ENCODE results near the gene NLRP4. TPM values are rescaled to one million over a fixed set of nuclear protein-coding genes. Genes with fewer than 3 reads are reported as not detected.
"Not testable (repeated sequence)": the region's sequence is repeated elsewhere in the genome, so short reads cannot be mapped to it uniquely, and the experiment has no call there.

The NLRP4 gene
- total and polyA plus RNA-seq, 2 donors, result not detected

GRCh38 chr19:55907286-55907685, 70.9 kb downstream of the NLRP4 start:
- Histone ChIP-seq H3K4me1 (ENCODE audit: insufficient read depth) (no peaks in the 10 kb centered on the region), H3K4me3 (ENCODE audit: low read depth, low read length) (no peak overlapping the region), H3K36me3 (ENCODE audit: insufficient read depth) (no peaks in the 10 kb centered on the region), H3K27ac (ENCODE audit: low read depth) (no peak overlapping the region)
- WGBS, result 81% methylated on average over 7 of the region's 7 CpGs
- DNase-seq (ENCODE audit: extremely low spot score), result no peak

GRCh38 chr19:55907746-55908145, 71.4 kb downstream of the NLRP4 start:
- H3K4me3 ChIP-seq (ENCODE audit: low read depth, low read length), result no peak overlapping the region
- H3K36me3 ChIP-seq (ENCODE audit: insufficient read depth), result no peaks in the 10 kb centered on the region
- no peak for DNase-seq (ENCODE audit: extremely low spot score)
- no peak overlapping the region for H3K27ac ChIP-seq (ENCODE audit: low read depth)
- whole genome bisulfite sequencing, result 75% methylated on average over 3 of the region's 3 CpGs
- H3K4me1 ChIP-seq (ENCODE audit: insufficient read depth), result no peaks in the 10 kb centered on the region

GRCh38 chr19:55909801-55910200, 73.5 kb downstream of the NLRP4 start:
- Histone ChIP-seq H3K36me3 (ENCODE audit: insufficient read depth) (no peaks in the 10 kb centered on the region), H3K27ac (ENCODE audit: low read depth) (no peak overlapping the region), H3K4me3 (ENCODE audit: low read depth, low read length) (no peak overlapping the region), H3K4me1 (ENCODE audit: insufficient read depth) (no peaks in the 10 kb centered on the region)
- 29% methylated on average over 2 of the region's 2 CpGs for WGBS
- no peak for DNase-seq (ENCODE audit: extremely low spot score)

- no peaks in the 10 kb centered on the region for H3K36me3 ChIP-seq (ENCODE audit: insufficient read depth)
- H3K4me3 ChIP-seq (ENCODE audit: low read depth, low read length), result no peak overlapping the region
- H3K4me1 ChIP-seq (ENCODE audit: insufficient read depth), result no peaks in the 10 kb centered on the region
- H3K27ac ChIP-seq (ENCODE audit: low read depth), result no peak overlapping the region
- WGBS, result 80% methylated on average over 7 of the region's 7 CpGs
- DNase-seq (ENCODE audit: extremely low spot score), result no peak
These were observed 76.6 kb downstream of the NLRP4 start for GRCh38 chr19:55912916-55913315.

GRCh38 chr19:55913643-55914268, 77.4 kb downstream of the NLRP4 start:
- no peak overlapping the region for H3K4me3 ChIP-seq (ENCODE audit: low read depth, low read length)
- no peak overlapping the region for H3K27ac ChIP-seq (ENCODE audit: low read depth)
- 41% methylated on average over 9 of the region's 9 CpGs for WGBS
- H3K4me1 ChIP-seq (ENCODE audit: insufficient read depth), result no peaks in the 10 kb centered on the region
- no peak for DNase-seq (ENCODE audit: extremely low spot score)
- no peaks in the 10 kb centered on the region for H3K36me3 ChIP-seq (ENCODE audit: insufficient read depth)

- no peak overlapping the region for H3K4me3 ChIP-seq (ENCODE audit: low read depth, low read length)
- WGBS, result 76% methylated on average over 5 of the region's 5 CpGs
- H3K27ac ChIP-seq (ENCODE audit: low read depth), result no peak overlapping the region
- no peak for DNase-seq (ENCODE audit: extremely low spot score)
- H3K36me3 ChIP-seq (ENCODE audit: insufficient read depth), result no peaks in the 10 kb centered on the region
- no peaks in the 10 kb centered on the region for H3K4me1 ChIP-seq (ENCODE audit: insufficient read depth)
These were observed 87.2 kb downstream of the NLRP4 start for GRCh38 chr19:55923556-55923955.

- WGBS, result 74% methylated on average over 8 of the region's 8 CpGs
- Histone ChIP-seq H3K4me3 (ENCODE audit: low read depth, low read length) (no peak overlapping the region), H3K27ac (ENCODE audit: low read depth) (no peak overlapping the region), H3K4me1 (ENCODE audit: insufficient read depth) (no peaks in the 10 kb centered on the region), H3K36me3 (ENCODE audit: insufficient read depth) (no peaks in the 10 kb centered on the region)
- no peak for DNase-seq (ENCODE audit: extremely low spot score)
These were observed 91.7 kb downstream of the NLRP4 start for GRCh38 chr19:55927991-55928390.

- H3K27ac ChIP-seq (ENCODE audit: low read depth); DNase-seq (ENCODE audit: extremely low spot score); H3K4me3 ChIP-seq (ENCODE audit: low read depth, low read length); H3K4me1 ChIP-seq (ENCODE audit: insufficient read depth); H3K36me3 ChIP-seq (ENCODE audit: insufficient read depth): not testable (repeated sequence)
- WGBS, result 89% methylated on average over 5 of the region's 5 CpGs
These were observed 92.9 kb downstream of the NLRP4 start for GRCh38 chr19:55929258-55929657.

- Histone ChIP-seq H3K27ac (ENCODE audit: low read depth) (no peak overlapping the region), H3K4me1 (ENCODE audit: insufficient read depth) (no peaks in the 10 kb centered on the region), H3K36me3 (ENCODE audit: insufficient read depth) (no peaks in the 10 kb centered on the region), H3K4me3 (ENCODE audit: low read depth, low read length) (no peak overlapping the region)
- no peak for DNase-seq (ENCODE audit: extremely low spot score)
- WGBS, result 83% methylated on average over 14 of the region's 14 CpGs
These were observed 94.7 kb downstream of the NLRP4 start for GRCh38 chr19:55930996-55931515.

Other genes with a start within 250 kb of the NLRP4 start
- 2.3 TPM for gene FIZ1, start 237.0 kb upstream of the NLRP4 start, total RNA-seq
- 11.1 TPM for gene FIZ1, start 237.0 kb upstream of the NLRP4 start, polyA plus RNA-seq
- gene ZNF524, start 236.3 kb upstream of the NLRP4 start, total RNA-seq, result 5.7 TPM
- gene ZNF524, start 236.3 kb upstream of the NLRP4 start, polyA plus RNA-seq, result 30.9 TPM
- gene ZNF865, start 230.9 kb upstream of the NLRP4 start, total RNA-seq, result 2.1 TPM
- gene ZNF865, start 230.9 kb upstream of the NLRP4 start, polyA plus RNA-seq, result 13.7 TPM
- 4.7 TPM for gene ZNF784, start 212.0 kb upstream of the NLRP4 start, total RNA-seq
- gene ZNF784, start 212.0 kb upstream of the NLRP4 start, polyA plus RNA-seq, result 9.7 TPM
- gene ZNF580, start 195.5 kb upstream of the NLRP4 start, total RNA-seq, result 4.1 TPM
- gene ZNF580, start 195.5 kb upstream of the NLRP4 start, polyA plus RNA-seq, result 49.0 TPM
- 6.5 TPM for gene ZNF581, start 192.9 kb upstream of the NLRP4 start, total RNA-seq
- gene ZNF581, start 192.9 kb upstream of the NLRP4 start, polyA plus RNA-seq, result 21.8 TPM
- 4.1 TPM for gene CCDC106, start 188.3 kb upstream of the NLRP4 start, total RNA-seq
- gene CCDC106, start 188.3 kb upstream of the NLRP4 start, polyA plus RNA-seq, result 17.7 TPM
- gene U2AF2, start 181.5 kb upstream of the NLRP4 start, total RNA-seq, result 44.6 TPM
- 129 TPM for gene U2AF2, start 181.5 kb upstream of the NLRP4 start, polyA plus RNA-seq
- 23.4 TPM for gene EPN1, start 161.3 kb upstream of the NLRP4 start, total RNA-seq
- gene EPN1, start 161.3 kb upstream of the NLRP4 start, polyA plus RNA-seq, result 106 TPM
- gene NLRP9, start 98.1 kb upstream of the NLRP4 start, total RNA-seq, result not detected
- not detected for gene NLRP9, start 98.1 kb upstream of the NLRP4 start, polyA plus RNA-seq
- gene RFPL4A, start 77.4 kb upstream of the NLRP4 start, total RNA-seq, result 0.58 TPM
- not detected for gene RFPL4A, start 77.4 kb upstream of the NLRP4 start, polyA plus RNA-seq
- not detected for gene RFPL4AL1, start 67.4 kb upstream of the NLRP4 start, total RNA-seq
- gene RFPL4AL1, start 67.4 kb upstream of the NLRP4 start, polyA plus RNA-seq, result not detected
- not detected for gene NLRP11, start 4.5 kb upstream of the NLRP4 start, total RNA-seq
- not detected for gene NLRP11, start 4.5 kb upstream of the NLRP4 start, polyA plus RNA-seq
- not detected for gene NLRP13, start 95.8 kb downstream of the NLRP4 start, total RNA-seq
- gene NLRP13, start 95.8 kb downstream of the NLRP4 start, polyA plus RNA-seq, result not detected
- not detected for gene NLRP8, start 111.3 kb downstream of the NLRP4 start, total RNA-seq
- not detected for gene NLRP8, start 111.3 kb downstream of the NLRP4 start, polyA plus RNA-seq
- gene NLRP5, start 150.2 kb downstream of the NLRP4 start, total RNA-seq, result not detected
- not detected for gene NLRP5, start 150.2 kb downstream of the NLRP4 start, polyA plus RNA-seq